Retinal pigment epithelial cell (primary cell): Measurements from ENCODE around the gene KCNG1.

Experiments used
- DNase-seq: peaks from one replicate; pipeline ENCODE4 v3.0.0-alpha.2; 2010; ENCODE audit warnings: low read depth
- H3K4me3 ChIP-seq: 2 replicates; pipeline ENCODE4 v1.5.1; 2011; ENCODE audit warnings: mild to moderate bottlenecking, low read length, control low read depth, moderate library complexity
- CTCF ChIP-seq: conservative IDR thresholded peaks from 2 replicates; pipeline ENCODE4 v1.5.1; 2011; ENCODE audit warnings: low read depth, low read length, control low read depth, inconsistent platforms

The KCNG1 gene

GRCh38 chr20:51034988-51035656, 12.2 kb upstream of the KCNG1 start:
- no peak for TF ChIP-seq CTCF
- DNase-seq: no peak
- no peak overlapping the region for H3K4me3 ChIP-seq

GRCh38 chr20:51034476-51034875, 11.6 kb upstream of the KCNG1 start:
- no peak overlapping the region for H3K4me3 ChIP-seq
- no peak for TF ChIP-seq CTCF
- no peak for DNase-seq

- no peak for DNase-seq
- no peak overlapping the region for H3K4me3 ChIP-seq
- TF ChIP-seq CTCF: no peak
Measured at GRCh38 chr20:51029963-51030920, 7.3 kb upstream of the KCNG1 start.

- no peak overlapping the region for H3K4me3 ChIP-seq
- TF ChIP-seq CTCF: no peak
- no peak for DNase-seq
Measured at GRCh38 chr20:51029556-51029955, 6.6 kb upstream of the KCNG1 start.

- TF ChIP-seq CTCF: no peak
- no peak for DNase-seq
- H3K4me3 ChIP-seq: no peak overlapping the region
Measured at GRCh38 chr20:51028616-51029212, 5.8 kb upstream of the KCNG1 start.

- no peak for TF ChIP-seq CTCF
- no peak overlapping the region for H3K4me3 ChIP-seq
- no peak for DNase-seq
Measured at GRCh38 chr20:51027035-51027795, 4.3 kb upstream of the KCNG1 start.
